Limb (tissue), 2 donors: ENCODE results near the gene ULK2.
"Not testable (repeated sequence)": the region's sequence is repeated elsewhere in the genome, so short reads cannot be mapped to it uniquely, and the experiment has no call there.

ENCODE experiments used
- DNase-seq, 2 donors: peaks; one replicate each; pipeline ENCODE4 v3.0.0-alpha.2; 2016; ENCODE audit errors: extremely low spot score in 2 of 2

Gene ULK2

GRCh38 chr17:19768046-19768782 lies 99.5 kb downstream of the ULK2 start:
- DNase-seq = no peak

- peak; percentile 60 to 89 for DNase-seq
These were observed 101.1 kb downstream of the ULK2 start for GRCh38 chr17:19766421-19767270.

GRCh38 chr17:19766016-19766415 lies 101.7 kb downstream of the ULK2 start:
- DNase-seq = no peak

- DNase-seq = not testable (repeated sequence)
These were observed 103.7 kb downstream of the ULK2 start for GRCh38 chr17:19763991-19764390.

GRCh38 chr17:19763416-19763815 lies 104.3 kb downstream of the ULK2 start:
- no peak for DNase-seq

- DNase-seq = peak; percentile 59 to 63
These were observed 105.2 kb downstream of the ULK2 start for GRCh38 chr17:19762515-19762961.

- no peak for DNase-seq
These were observed 107.0 kb downstream of the ULK2 start for GRCh38 chr17:19760746-19761145.

GRCh38 chr17:19759568-19760549 lies 107.9 kb downstream of the ULK2 start:
- peak in 1 of 2 donors; percentile 21 for DNase-seq

GRCh38 chr17:19757536-19758180 lies 110.1 kb downstream of the ULK2 start:
- no peak for DNase-seq

GRCh38 chr17:19756546-19756945 lies 111.2 kb downstream of the ULK2 start:
- DNase-seq = no peak

GRCh38 chr17:19755821-19756510 lies 111.8 kb downstream of the ULK2 start:
- no peak for DNase-seq

- DNase-seq = no peak
These were observed 112.3 kb downstream of the ULK2 start for GRCh38 chr17:19755392-19755791.

- DNase-seq = no peak
These were observed 113.9 kb downstream of the ULK2 start for GRCh38 chr17:19753661-19754463.

GRCh38 chr17:19753051-19753509 lies 114.7 kb downstream of the ULK2 start:
- no peak for DNase-seq

- no peak for DNase-seq
These were observed 115.3 kb downstream of the ULK2 start for GRCh38 chr17:19752216-19753050.

GRCh38 chr17:19750835-19751234 lies 116.9 kb downstream of the ULK2 start:
- DNase-seq = no peak

- no peak for DNase-seq
These were observed 117.6 kb downstream of the ULK2 start for GRCh38 chr17:19750020-19750572.

- DNase-seq = no peak
These were observed 118.9 kb downstream of the ULK2 start for GRCh38 chr17:19748807-19749193.
